PC-9 (cell line): ENCODE results near the gene NPTXR. TPM values are rescaled to one million over a fixed set of nuclear protein-coding genes. Genes with fewer than 3 reads are reported as not detected.

Experiments used
- BruUV-seq: library from RNA; stranded (reverse); fragments of 400-500 nt; replicated peaks from 2 replicates; lab custom pipeline; 2021; lab: Mats Ljungman, UMichigan
- CTCF ChIA-PET: fragments of 300-600 bp; sonication (Branson Sonifier 250); formaldehyde crosslinking; loops from one replicate; lab custom pipeline; 2022; ENCODE audit warnings: antibody characterized with exemption; lab: Charles Lee
- POLR2A ChIA-PET: fragments of 300-600 bp; sonication (Branson Sonifier 250); formaldehyde crosslinking; loops from one replicate; lab custom pipeline; 2022; ENCODE audit warnings: antibody characterized with exemption; ENCODE audit not compliant: unreplicated experiment; lab: Charles Lee
- DNase-seq, 2 experiments: peaks; one replicate each; pipeline versions ENCODE4 v3.0.0 to v3.0.0-alpha.2; 2015 to 2022; ENCODE audit warnings: mixed read lengths in 1 of 2
- H2AFZ ChIP-seq: fragments of 200-600 bp; sonication (generic); 2 replicates; pipeline ENCODE4 v1.8.1; 2017; ENCODE audit warnings: antibody characterized with exemption
- H3F3A ChIP-seq: fragments of 200-600 bp; sonication (generic); 2 replicates; pipeline ENCODE4 v1.8.1; 2017; ENCODE audit warnings: antibody characterized with exemption, mild to moderate bottlenecking, low read depth; ENCODE audit not compliant: insufficient read depth
- H3K27ac ChIP-seq: fragments of 200-600 bp; sonication (generic); 2 replicates; pipeline ENCODE4 v1.6.1; 2016; ENCODE audit warnings: mixed run types
- H3K27me3 ChIP-seq: fragments of 200-600 bp; sonication (generic); 2 replicates; pipeline ENCODE4 v1.6.1; 2016; ENCODE audit warnings: low read depth, mixed run types; ENCODE audit not compliant: insufficient read depth
- H3K36me3 ChIP-seq: fragments of 200-600 bp; sonication (generic); 2 replicates; pipeline ENCODE4 v1.6.1; 2016; ENCODE audit warnings: low read depth, mixed run types
- H3K4me1 ChIP-seq: fragments of 200-600 bp; sonication (generic); replicated peaks from 2 replicates; pipeline ENCODE4 v1.6.1; 2016; ENCODE audit warnings: mixed run types; ENCODE audit not compliant: insufficient read depth
- H3K4me2 ChIP-seq: fragments of 200-600 bp; sonication (generic); 2 replicates; pipeline ENCODE4 v1.6.1; 2017; ENCODE audit warnings: mixed run types
- H3K4me3 ChIP-seq: fragments of 200-600 bp; sonication (generic); 2 replicates; pipeline ENCODE4 v1.6.1; 2016; ENCODE audit warnings: mixed run types
- H3K79me2 ChIP-seq: fragments of 200-600 bp; sonication (generic); 2 replicates; pipeline ENCODE4 v1.6.1; 2017; ENCODE audit warnings: low read depth, mixed run types
- H3K9me2 ChIP-seq: fragments of 200-600 bp; sonication (generic); 2 replicates; pipeline ENCODE4 v1.8.1; 2017; ENCODE audit warnings: mild to moderate bottlenecking; ENCODE audit not compliant: insufficient read depth
- H3K9me3 ChIP-seq: fragments of 200-600 bp; sonication (generic); 2 replicates; pipeline ENCODE4 v1.8.1; 2016; ENCODE audit warnings: low read depth; ENCODE audit not compliant: insufficient read depth
- H4K20me1 ChIP-seq: fragments of 200-600 bp; sonication (generic); 2 replicates; pipeline ENCODE4 v1.8.1; 2017; ENCODE audit not compliant: insufficient read depth
- CTCF ChIP-seq: fragments of 200-600 bp; sonication (generic); conservative IDR thresholded peaks from 2 replicates; pipeline ENCODE4 v1.6.1; 2017; ENCODE audit warnings: mixed run types, antibody characterized with exemption, mild to moderate bottlenecking, moderate library complexity
- EZH2 ChIP-seq: fragments of 200-600 bp; sonication (generic); IDR thresholded peaks from 2 replicates; pipeline ENCODE4 v1.8.0; 2017; ENCODE audit warnings: antibody characterized with exemption, low read depth
- intact Hi-C: fragments of 100-400 bp; cut with micrococcal nuclease; formaldehyde crosslinking; loops from one replicate; pipeline ENCODE4 v1.10.0; 2022; ENCODE audit not compliant: unreplicated experiment
- total RNA-seq: library from RNA; stranded (reverse); gene quantifications from 2 replicates; pipeline ENCODE4 v1.2.3, GENCODE V29; 2021

Gene NPTXR
- total RNA-seq, 1 experiment from 2014 or later = 14.7 TPM

GRCh38 chr22:38784856-38785255 lies 59.0 kb downstream of the NPTXR start:
- no peaks in the 10 kb centered on the region for H3K36me3 ChIP-seq
- POLR2A ChIA-PET = interaction anchor here (0.6 kb wide), 1 partner anchor 10 kb away, joined by 4 read pairs; no protein-coding TSS in a partner anchor
- CTCF ChIA-PET = no interaction called here

GRCh38 chr22:38784035-38784434 lies 59.8 kb downstream of the NPTXR start:
- no peak overlapping the region for H2AFZ ChIP-seq

More at GRCh38 chr22:38784856-38785255, 59.0 kb downstream of the NPTXR start:
- Histone ChIP-seq H3K4me1 (0 out of 2 replicates have a peak, but pooled peaks cover 10% of the 10 kb centered on the region), H4K20me1 (no peaks in the 10 kb centered on the region; the same call in 1 of the 2 replicates), H3K4me2 (no peak overlapping the region), H2AFZ (no peak overlapping the region), H3K9me2 (no peaks in the 10 kb centered on the region), H3K9me3 (no peaks in the 10 kb centered on the region), H3K27ac (no peak overlapping the region), H3K4me3 (no peak overlapping the region), H3F3A (peaks cover 8% of the 10 kb centered on the region; the same call in 1 of the 2 replicates), H3K79me2 (no peaks in the 10 kb centered on the region), H3K27me3 (no peaks in the 10 kb centered on the region)
- intact Hi-C loops = no loop called here
- DNase-seq = no peak
- TF ChIP-seq EZH2 (no peak), CTCF (no peak)
- no TSS peak for BruUV-seq

GRCh38 chr22:38783095-38783615 lies 60.7 kb downstream of the NPTXR start:
- 0 out of 2 replicates have a peak, but pooled peaks cover 2% of the 10 kb centered on the region for H3K4me1 ChIP-seq
- no peak overlapping the region for H3K4me3 ChIP-seq
- intact Hi-C loops = no loop called here
- H3K27ac ChIP-seq = no peak overlapping the region
- DNase-seq = no peak
- TF ChIP-seq EZH2 (no peak), CTCF (no peak)
- H3K9me3 ChIP-seq = no peaks in the 10 kb centered on the region
- no peaks in the 10 kb centered on the region for H3K79me2 ChIP-seq
- no peak overlapping the region for H3K4me2 ChIP-seq
- ChIA-PET POLR2A (no interaction called here), CTCF (interaction anchor here (0.6 to 1.3 kb wide), 2 partner anchors 14 to 597 kb away, joined by 3 to 5 read pairs; no protein-coding TSS in a partner anchor)
- no TSS peak for BruUV-seq
- no peaks in the 10 kb centered on the region; the same call in 1 of the 2 replicates for H4K20me1 ChIP-seq
- H3K27me3 ChIP-seq = no peaks in the 10 kb centered on the region
- H3F3A ChIP-seq = no peaks in the 10 kb centered on the region; the same call in 1 of the 2 replicates
- H3K36me3 ChIP-seq = no peaks in the 10 kb centered on the region
- no peak overlapping the region for H2AFZ ChIP-seq
- H3K9me2 ChIP-seq = no peaks in the 10 kb centered on the region

More at GRCh38 chr22:38784035-38784434, 59.8 kb downstream of the NPTXR start:
- peaks cover 6% of the 10 kb centered on the region; the same call in 1 of the 2 replicates for H3F3A ChIP-seq
- H3K79me2 ChIP-seq = no peaks in the 10 kb centered on the region
- DNase-seq = no peak
- no peaks in the 10 kb centered on the region for H3K9me3 ChIP-seq
- H3K36me3 ChIP-seq = no peaks in the 10 kb centered on the region
- H3K27me3 ChIP-seq = no peaks in the 10 kb centered on the region
- no peak overlapping the region for H3K4me2 ChIP-seq
- ChIA-PET POLR2A (no interaction called here), CTCF (interaction anchor here (1.3 kb wide), 1 partner anchor 15 kb away, joined by 5 read pairs; no protein-coding TSS in a partner anchor)
- H3K9me2 ChIP-seq = no peaks in the 10 kb centered on the region
- intact Hi-C loops = no loop called here
- H3K4me3 ChIP-seq = no peak overlapping the region
- no TSS peak for BruUV-seq
- TF ChIP-seq CTCF (no peak), EZH2 (no peak)
- H3K4me1 ChIP-seq = 0 out of 2 replicates have a peak, but pooled peaks cover 9% of the 10 kb centered on the region
- no peaks in the 10 kb centered on the region; the same call in 1 of the 2 replicates for H4K20me1 ChIP-seq
- H3K27ac ChIP-seq = no peak overlapping the region
